ENCODE results near the gene DARS1.

- no peak for TF ChIP-seq CTCF (IDR thresholded peaks at IDR 0.05; ENCODE audit: poor library complexity)
- TF ChIP-seq EZH2phosphoT487 (IDR thresholded peaks at IDR 0.05; ENCODE audit: low read depth, severe bottlenecking, unreplicated experiment): no peak
Observed at GRCh38 chr2:136014411-136014810, 29.0 kb upstream of the DARS1 start.
